ENCODE data around the gene CCNJL. TPM values are rescaled to one million over a fixed set of nuclear protein-coding genes. Genes with fewer than 3 reads are reported as not detected.

CCNJL gene
- polyA plus RNA-seq, 1 donor (not counting 4 experiments of a cell fraction or from before 2014, with no cell fraction given) = 1.6 TPM

DNA sequence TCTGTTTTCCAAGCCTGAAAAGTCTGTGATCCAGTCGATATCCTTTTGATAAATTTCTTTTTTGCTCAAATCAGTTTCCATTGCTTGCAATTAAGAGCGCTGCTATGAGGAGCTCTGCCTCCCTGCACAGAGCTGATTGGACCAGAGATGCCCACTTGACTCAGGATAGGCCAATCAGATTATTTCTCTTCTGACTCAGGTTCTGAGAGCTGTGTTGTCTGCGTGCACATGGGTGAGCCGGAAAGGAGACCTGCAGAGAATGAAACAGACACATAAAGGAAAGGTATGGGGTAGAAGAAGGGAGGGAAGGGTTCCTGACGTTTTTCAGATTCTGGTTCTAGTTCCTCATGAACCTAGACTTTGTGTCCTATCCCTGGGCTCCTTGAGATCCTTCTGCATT is 98.8 kb downstream of the CCNJL start:
- DNase-seq (ENCODE audit: low read depth, low spot score) (no peak), FAIRE-seq (no peak)
- no peaks in the 10 kb centered on the region for H3K79me2 ChIP-seq (ENCODE audit: control insufficient read depth, insufficient read depth, low read length)
- no peak overlapping the region for H3K9ac ChIP-seq (ENCODE audit: control insufficient read depth, extremely low read depth, insufficient read depth, low read length)
- H3K9me3 ChIP-seq (ENCODE audit: control insufficient read depth, low read depth, low read length) = no peaks in the 10 kb centered on the region
- no peak overlapping the region for H3K4me3 ChIP-seq (ENCODE audit: control insufficient read depth in 2 of 3, extremely low read depth in 1 of 3, insufficient read depth in 2 of 3, low read depth in 1 of 3, low read length in 3 of 3)
- no peaks in the 10 kb centered on the region for H3K27me3 ChIP-seq (ENCODE audit: control insufficient read depth, extremely low read depth, insufficient read depth, low read length)
- peaks cover 5% of the 10 kb centered on the region for H3K4me1 ChIP-seq (ENCODE audit: control insufficient read depth, extremely low read depth, insufficient read depth, low read length)
- no peaks in the 10 kb centered on the region for H3K36me3 ChIP-seq (ENCODE audit: control insufficient read depth in 2 of 2, extremely low read depth in 1 of 2, insufficient read depth in 2 of 2, low read length in 2 of 2)
- H4K20me1 ChIP-seq (ENCODE audit: control insufficient read depth, extremely low read depth, insufficient read depth, low read length) = no peaks in the 10 kb centered on the region
- no peak overlapping the region for H3K27ac ChIP-seq (ENCODE audit: control insufficient read depth, insufficient read depth, low read length)
- TF ChIP-seq, protein P1, sequence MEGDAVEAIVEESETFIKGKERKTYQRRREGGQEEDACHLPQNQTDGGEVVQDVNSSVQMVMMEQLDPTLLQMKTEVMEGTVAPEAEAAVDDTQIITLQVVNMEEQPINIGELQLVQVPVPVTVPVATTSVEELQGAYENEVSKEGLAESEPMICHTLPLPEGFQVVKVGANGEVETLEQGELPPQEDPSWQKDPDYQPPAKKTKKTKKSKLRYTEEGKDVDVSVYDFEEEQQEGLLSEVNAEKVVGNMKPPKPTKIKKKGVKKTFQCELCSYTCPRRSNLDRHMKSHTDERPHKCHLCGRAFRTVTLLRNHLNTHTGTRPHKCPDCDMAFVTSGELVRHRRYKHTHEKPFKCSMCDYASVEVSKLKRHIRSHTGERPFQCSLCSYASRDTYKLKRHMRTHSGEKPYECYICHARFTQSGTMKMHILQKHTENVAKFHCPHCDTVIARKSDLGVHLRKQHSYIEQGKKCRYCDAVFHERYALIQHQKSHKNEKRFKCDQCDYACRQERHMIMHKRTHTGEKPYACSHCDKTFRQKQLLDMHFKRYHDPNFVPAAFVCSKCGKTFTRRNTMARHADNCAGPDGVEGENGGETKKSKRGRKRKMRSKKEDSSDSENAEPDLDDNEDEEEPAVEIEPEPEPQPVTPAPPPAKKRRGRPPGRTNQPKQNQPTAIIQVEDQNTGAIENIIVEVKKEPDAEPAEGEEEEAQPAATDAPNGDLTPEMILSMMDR (optimal IDR thresholded peaks at IDR 0.05 in 1 of 3, IDR thresholded peaks at IDR 0.05 in 1 of 3, conservative IDR thresholded peaks at IDR 0.05 in 1 of 3; ENCODE audit: extremely low read depth in 1 of 3, insufficient read depth in 2 of 3, low read length in 3 of 3) = no peak
- no peak for TF ChIP-seq EZH2 (IDR thresholded peaks at IDR 0.05; ENCODE audit: low read length)
- H2AFZ ChIP-seq (ENCODE audit: control insufficient read depth, low read length) = no peak overlapping the region
- dilution Hi-C loops (cut with MboI; ENCODE audit: extremely low pct_ligation_motif_present, low sequenced_read_pairs) = no loop called here
- no peaks in the 10 kb centered on the region for H3K9me1 ChIP-seq (ENCODE audit: control insufficient read depth, extremely low read depth, insufficient read depth, low read length)
- H3K4me2 ChIP-seq (ENCODE audit: control insufficient read depth, extremely low read depth, insufficient read depth, low read depth, low read length) = no peak overlapping the region

DNA sequence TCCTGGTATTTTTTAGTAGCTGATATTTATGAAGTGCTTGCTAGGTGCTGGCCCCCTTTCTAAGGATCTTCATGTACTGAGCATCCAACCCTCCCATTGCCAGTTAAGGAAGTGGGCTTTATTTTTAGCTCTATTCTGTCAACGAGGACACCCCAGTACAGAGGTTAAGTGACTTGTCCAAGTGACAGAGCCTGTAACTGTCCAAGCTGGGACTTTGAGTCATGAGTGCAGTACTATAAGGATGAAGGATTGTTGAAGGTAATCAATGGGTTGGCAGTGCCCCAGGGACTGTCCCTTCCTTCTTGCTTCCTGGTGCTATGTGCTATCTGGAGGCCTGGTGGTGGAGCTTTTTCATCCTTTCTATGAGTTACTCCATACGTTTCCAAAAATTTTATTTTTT is 101.0 kb downstream of the CCNJL start:
- H3K79me2 ChIP-seq (ENCODE audit: control insufficient read depth, insufficient read depth, low read length) = no peaks in the 10 kb centered on the region
- H3K9me3 ChIP-seq (ENCODE audit: control insufficient read depth, low read depth, low read length) = no peaks in the 10 kb centered on the region
- H3K9ac ChIP-seq (ENCODE audit: control insufficient read depth, extremely low read depth, insufficient read depth, low read length) = no peak overlapping the region
- peaks cover 5% of the 10 kb centered on the region for H3K4me1 ChIP-seq (ENCODE audit: control insufficient read depth, extremely low read depth, insufficient read depth, low read length)
- DNase-seq (ENCODE audit: low read depth, low spot score) (no peak), FAIRE-seq (no peak)
- dilution Hi-C loops (cut with MboI; ENCODE audit: extremely low pct_ligation_motif_present, low sequenced_read_pairs) = no loop called here
- H3K36me3 ChIP-seq (ENCODE audit: control insufficient read depth in 2 of 2, extremely low read depth in 1 of 2, insufficient read depth in 2 of 2, low read length in 2 of 2) = no peaks in the 10 kb centered on the region
- no peaks in the 10 kb centered on the region for H4K20me1 ChIP-seq (ENCODE audit: control insufficient read depth, extremely low read depth, insufficient read depth, low read length)
- H3K27me3 ChIP-seq (ENCODE audit: control insufficient read depth, extremely low read depth, insufficient read depth, low read length) = no peaks in the 10 kb centered on the region
- no peak overlapping the region for H3K4me3 ChIP-seq (ENCODE audit: control insufficient read depth in 2 of 3, extremely low read depth in 1 of 3, insufficient read depth in 2 of 3, low read depth in 1 of 3, low read length in 3 of 3)
- H3K27ac ChIP-seq (ENCODE audit: control insufficient read depth, insufficient read depth, low read length) = no peak overlapping the region
- H3K4me2 ChIP-seq (ENCODE audit: control insufficient read depth, extremely low read depth, insufficient read depth, low read depth, low read length) = no peak overlapping the region
- TF ChIP-seq, protein P1 (optimal IDR thresholded peaks at IDR 0.05 in 1 of 3, IDR thresholded peaks at IDR 0.05 in 1 of 3, conservative IDR thresholded peaks at IDR 0.05 in 1 of 3; ENCODE audit: extremely low read depth in 1 of 3, insufficient read depth in 2 of 3, low read length in 3 of 3) = no peak
- TF ChIP-seq EZH2 (IDR thresholded peaks at IDR 0.05; ENCODE audit: low read length) = no peak
- no peak overlapping the region for H2AFZ ChIP-seq (ENCODE audit: control insufficient read depth, low read length)
- H3K9me1 ChIP-seq (ENCODE audit: control insufficient read depth, extremely low read depth, insufficient read depth, low read length) = no peaks in the 10 kb centered on the region

Data from keratinocyte (primary cell).